Measurements from ENCODE around the gene FSIP1.

FSIP1 gene

DNA sequence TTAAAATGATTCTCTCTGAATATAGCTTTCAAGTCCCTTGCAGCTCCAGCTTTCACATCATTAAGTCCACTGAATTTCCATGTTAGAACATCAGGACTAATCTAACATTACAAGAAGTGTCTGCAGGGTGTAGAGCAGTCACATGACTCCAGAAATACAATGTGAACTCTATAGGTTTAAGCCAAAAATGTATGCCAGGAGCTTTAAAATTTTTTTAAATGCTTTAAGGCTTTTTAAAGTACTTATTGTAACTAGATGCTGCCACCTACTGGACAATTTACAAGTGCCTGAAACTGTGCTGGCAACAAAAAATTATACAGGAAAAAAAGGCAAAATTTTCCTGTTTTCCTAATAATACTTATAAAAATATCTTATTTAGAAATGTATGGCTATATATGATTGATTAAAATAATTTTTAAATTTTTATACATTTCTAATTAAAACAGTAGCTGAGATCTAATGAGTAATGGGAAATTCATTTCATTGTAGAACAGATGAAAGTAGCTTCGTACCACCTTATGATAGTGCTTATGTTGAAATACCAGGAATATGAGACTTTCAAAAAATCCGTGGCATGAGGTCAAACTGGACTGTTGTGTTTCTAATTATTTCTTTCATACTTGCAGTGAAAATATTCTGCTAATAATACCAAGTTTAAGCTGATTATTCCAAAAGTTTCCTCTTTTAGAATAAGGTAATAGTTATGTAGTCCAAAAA is 25.7 kb downstream of the FSIP1 start:
- peak; percentile 46 for DNase-seq (ENCODE audit: low spot score)

DNA sequence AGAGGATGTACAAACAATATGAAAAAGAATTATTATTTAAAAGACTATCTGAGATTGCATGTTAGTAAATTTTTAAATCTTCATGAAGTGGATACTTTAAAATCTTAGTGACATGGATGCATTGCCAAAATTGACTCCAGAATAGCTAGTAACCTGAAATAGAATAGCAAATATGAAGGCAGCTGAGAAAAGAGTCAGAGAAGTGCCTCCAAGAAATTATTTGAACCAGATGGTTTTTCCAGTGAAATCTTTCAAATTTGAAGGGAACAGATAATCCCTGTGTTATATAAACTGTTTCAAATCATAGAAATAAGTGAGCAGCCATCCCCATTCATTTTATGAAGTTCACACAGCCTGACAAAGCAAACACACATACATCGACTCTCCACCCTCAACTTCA is 29.6 kb downstream of the FSIP1 start:
- no peak for DNase-seq (ENCODE audit: low spot score)

DNA sequence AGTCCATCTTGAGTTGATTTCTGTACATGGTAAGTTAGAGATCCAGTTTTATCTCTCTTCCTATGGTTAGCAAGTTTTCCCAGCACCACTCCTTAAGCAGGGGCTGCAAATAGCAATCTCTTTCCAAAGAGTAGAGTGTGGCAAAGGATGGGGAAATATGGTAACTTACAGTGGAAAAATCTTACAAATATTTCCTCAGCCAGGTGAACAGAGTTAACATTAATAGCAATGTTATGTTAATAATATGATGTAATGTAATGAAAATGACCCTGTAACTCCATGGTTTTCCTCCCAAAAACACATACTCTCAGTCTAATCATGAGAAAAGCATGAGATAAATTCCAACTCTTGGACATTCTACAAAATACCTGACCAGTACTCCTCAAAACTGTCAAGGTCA is 30.4 kb downstream of the FSIP1 start:
- DNase-seq (ENCODE audit: low spot score) = no peak

DNA sequence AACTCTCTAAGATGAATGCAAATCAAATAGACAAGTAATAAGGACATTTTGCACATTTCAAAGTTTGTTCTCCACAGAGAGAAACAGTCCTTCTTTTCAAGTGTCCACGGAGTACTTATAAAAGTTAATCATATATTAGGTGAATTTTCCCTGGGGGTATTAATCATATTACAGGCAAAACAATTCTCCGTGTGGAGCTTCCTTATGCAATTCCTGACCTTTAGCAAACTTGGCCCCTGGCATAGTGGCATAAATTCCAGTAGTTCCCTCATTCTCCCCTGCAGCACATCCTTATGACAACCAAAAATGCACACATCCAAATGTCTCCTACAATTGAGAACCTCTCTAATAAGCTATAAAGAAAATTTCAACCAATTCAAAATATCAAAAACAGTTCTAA is 34.4 kb downstream of the FSIP1 start:
- DNase-seq (ENCODE audit: low spot score) = no peak

DNA sequence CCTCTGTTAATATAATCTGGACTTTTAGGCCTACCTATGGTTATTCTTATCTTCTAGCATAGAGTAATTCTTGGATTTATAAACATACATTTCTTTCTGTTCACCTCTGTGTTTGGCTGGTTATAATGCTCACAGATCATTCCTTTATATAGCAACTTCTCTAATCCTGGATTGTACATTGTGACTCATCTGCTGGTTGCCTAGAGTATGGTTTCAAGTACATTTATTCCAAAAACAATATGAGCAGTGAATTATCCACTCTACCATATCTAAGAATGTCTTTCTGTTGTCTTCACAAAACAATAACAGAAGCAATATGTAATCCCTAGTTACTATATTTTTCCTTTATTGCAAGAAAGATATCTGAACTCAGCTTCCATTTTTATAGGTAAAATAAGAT is 35.3 kb downstream of the FSIP1 start:
- no peak for DNase-seq (ENCODE audit: low spot score)

DNA sequence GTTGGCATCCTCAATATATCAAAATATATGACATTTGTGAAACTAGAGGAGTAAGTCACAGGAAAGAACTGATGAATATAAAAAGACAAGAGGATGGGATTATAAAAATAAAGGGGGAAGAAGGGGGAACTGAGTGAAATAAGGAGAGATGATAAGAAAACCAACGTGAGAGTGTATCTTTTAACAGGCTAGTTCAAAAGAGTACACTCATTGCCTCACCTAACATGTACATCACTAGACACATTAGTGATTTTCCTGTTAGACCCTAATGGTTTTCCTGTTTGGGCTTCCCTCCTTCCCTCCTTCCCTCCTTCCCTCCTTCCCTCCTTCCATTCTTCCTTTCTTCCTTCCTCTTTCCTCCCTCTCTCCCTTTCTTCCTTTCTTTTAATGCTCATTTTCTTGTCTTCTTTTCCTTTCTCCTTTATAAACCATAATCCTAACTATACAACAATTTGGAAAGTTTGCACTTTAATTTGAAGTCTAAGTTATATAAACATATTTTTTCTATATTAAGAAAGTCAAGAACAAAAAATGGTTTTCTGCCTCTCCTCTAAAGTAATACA is 35.8 kb downstream of the FSIP1 start:
- no peak for DNase-seq (ENCODE audit: low spot score)

DNA sequence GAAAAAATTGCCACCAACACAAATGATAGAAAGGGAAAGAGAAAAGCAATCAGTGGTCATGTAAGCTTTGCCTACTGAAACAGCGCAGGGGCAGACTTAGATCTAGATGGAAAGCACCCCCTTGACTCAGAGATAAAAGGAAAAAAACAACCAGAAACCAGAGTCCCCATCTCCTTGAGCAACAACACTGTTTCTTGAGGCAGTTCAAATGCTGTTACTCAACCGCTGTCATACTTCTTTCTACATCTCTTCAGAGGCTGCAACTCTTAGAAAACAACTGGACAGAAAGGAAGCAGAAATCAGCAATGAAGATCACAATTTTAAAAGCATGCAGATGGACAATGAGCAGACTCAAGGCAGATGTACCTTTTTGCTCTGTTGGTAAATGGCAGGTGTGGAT is 36.5 kb downstream of the FSIP1 start:
- no peak for DNase-seq (ENCODE audit: low spot score)

DNA sequence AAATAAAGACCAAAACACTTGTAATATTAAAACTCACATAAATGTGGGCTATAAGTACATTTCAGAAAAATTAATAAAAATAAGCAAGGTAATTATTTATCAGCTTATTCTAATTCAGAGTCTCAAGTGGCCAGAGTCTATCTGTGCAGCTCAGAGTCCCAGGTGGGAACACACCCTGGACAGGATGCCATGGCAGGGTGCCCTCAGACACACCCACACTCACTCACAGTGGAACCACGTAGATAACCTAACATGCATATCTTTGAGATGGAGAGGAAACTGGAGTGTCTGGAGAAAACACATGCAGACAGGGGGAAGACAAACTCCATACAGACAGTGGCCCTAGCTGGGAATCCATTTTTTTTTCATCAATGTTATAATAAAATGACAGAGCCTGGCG is 37.2 kb downstream of the FSIP1 start:
- no peak for DNase-seq (ENCODE audit: low spot score)

DNA sequence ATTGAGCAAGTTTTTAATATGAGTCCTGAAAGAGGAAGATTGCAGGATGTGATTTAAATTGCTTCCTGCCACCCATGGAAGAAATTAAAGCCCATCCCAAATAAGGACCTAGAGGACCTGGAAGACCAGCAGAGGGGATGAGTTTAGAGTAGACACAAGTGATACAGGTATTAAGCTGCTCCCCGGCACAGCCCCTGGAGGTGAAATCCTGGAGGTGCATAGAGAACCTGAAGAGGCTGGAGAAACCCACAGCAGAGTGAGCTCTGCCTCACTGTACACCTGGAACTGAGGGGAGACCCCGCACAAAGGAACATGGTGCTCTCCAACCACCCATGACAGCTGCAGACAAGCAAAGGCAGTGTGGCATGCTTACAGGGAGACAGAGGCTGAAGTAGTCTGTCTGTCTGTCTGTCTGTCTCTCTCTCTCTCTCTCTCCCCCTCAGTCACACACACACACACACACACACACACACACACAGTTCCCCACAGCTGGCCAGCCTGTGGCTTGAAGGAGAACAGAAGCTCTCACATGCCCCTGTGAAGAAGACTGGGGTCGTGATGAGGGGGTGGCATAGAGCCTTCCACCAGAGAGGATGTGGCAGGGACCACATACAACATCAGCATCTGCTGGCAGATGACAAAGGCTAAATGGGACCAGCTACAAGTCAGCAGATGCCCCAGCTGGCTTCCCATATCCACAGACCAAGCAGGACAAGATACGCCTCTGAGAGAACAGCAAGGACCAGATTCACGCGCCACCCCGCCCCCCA is 38.1 kb downstream of the FSIP1 start:
- no peak for DNase-seq (ENCODE audit: low spot score)

DNA sequence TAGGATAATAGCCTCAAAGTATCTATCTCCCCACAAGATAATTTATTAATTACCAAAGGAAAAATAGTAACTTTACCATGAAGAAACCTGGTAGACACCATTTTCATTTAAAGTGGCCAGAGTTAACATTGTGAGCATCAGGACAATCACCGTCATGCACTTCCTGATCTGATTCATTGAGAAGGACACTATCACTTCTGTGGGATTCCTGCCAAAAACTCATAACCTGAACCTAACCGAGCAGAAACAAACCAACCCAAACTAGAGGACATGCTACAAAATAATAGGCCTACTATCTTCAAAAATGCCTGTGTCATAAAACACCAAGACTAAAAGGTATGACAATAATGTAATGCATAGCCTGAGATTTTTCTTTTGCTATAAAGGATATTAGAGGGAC is 39.0 kb downstream of the FSIP1 start:
- no peak for DNase-seq (ENCODE audit: low spot score)

DNA sequence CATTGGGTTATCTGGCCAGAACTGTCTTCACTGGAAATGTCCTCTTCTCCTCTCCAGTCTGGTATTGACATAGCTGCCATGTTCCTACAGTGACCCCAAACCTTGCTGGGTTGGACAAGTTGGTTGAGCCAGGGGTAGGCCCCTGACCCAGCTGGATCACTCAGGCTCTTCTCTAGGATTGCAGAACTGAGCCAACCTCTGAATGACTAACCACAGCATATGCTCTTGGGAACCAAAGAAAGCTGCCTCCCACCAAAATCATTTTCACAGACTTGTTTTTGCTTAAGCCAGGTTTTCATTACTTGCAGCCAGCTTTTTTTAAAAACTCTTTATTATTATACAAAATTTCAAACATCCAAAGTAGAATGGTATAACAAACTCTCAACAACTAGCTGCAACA is 41.4 kb downstream of the FSIP1 start:
- DNase-seq (ENCODE audit: low spot score) = no peak

DNA sequence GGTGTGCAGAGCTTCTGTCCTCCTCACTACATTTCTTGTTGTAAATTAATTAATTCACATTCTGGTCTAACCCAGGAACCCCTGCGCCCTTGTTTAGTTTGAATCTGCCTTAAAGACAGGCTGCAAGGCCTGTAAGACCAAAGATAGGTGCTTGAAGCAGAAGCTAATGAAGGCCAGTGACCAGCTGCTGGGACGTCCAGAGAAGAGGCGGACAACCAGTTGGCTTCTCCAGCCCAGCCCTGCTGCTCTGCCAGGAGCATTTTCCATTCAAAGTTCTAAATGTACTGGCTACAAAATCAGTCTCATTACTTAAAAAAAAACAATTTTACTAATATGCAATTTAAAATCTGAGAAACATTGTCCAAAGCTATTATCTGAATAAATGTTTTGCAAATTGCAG is 43.6 kb downstream of the FSIP1 start:
- DNase-seq (ENCODE audit: low spot score) = no peak

DNA sequence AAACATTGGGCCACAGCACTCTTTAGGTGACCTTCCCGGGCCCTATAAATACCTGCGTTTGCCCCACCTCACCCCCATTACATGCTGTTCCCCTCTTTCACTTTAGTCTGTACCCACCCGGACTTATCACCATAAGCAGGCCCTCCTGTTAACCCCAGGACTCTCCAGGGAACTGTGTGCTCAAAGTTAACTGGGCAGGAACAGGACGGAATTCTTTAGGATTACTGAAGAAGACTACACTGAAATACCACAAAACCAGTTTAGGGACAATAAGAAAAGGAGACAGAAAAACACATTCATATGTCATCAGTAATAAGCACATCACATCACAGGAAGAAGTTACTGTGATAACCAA is 45.5 kb downstream of the FSIP1 start:
- no peak for DNase-seq (ENCODE audit: low spot score)

DNA sequence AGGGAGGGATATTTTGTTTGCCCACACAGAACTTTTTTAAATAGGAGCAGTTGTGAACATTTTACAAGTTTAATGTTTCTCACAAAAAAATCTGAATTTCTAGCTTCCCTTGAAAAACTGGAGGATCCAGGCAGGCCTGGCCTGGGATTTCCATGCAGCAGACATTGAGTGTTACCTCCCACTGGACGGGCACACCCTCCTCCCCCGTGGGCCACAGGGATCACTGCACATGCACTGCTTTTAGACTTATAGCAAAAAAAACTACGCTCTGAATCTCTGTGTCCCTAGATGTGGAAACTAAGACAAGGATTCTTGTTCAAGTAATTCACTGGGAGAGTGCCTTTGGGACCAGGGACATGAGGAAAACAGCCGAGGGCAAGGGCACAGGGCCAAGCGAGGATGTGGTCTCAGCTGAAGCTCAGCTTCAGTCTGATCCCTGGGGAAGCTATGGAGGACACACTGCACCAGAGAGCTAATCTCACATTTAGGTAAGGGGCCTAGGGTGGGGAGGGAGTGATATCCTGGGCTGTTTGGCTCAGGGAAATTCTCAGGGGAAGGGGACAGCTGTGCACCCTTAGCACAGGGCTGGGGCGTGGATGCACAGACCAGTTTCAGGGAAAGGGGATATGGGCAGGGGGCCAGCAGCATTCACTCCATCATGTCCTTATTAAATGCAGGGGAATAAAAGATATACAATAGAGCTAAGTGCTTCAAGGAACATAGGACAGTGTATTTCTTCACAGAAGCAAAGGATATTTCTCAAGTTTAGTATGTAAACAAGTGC is 46.0 kb downstream of the FSIP1 start:
- no peak for DNase-seq (ENCODE audit: low spot score)

DNA sequence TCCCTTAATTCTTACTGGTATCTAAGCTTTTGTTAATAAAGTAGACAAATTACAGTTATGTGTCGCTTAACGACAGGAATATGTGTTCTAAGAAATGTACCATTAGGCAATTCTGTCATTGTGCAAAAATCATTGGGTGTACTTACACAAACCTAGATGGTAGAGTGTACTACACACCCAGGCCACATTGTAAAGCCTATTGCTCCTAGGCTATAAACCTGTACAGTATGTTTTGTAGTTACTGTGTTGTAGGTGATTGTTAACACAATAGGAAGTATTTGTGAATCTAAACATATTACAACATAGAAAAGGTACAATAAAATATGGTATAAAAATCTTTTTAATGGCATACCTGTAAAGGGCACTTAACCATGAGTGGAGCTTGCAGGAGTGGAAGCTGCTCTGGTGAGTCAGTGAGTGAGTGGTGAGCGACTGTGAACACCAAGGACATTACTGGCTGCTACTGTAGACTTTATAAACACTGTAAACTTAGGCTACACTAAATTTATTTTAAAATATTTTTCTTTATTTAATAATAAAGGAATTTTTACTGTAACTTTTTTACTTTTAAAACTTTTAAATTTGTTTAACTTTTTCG is 47.4 kb downstream of the FSIP1 start:
- DNase-seq (ENCODE audit: low spot score) = no peak

DNA sequence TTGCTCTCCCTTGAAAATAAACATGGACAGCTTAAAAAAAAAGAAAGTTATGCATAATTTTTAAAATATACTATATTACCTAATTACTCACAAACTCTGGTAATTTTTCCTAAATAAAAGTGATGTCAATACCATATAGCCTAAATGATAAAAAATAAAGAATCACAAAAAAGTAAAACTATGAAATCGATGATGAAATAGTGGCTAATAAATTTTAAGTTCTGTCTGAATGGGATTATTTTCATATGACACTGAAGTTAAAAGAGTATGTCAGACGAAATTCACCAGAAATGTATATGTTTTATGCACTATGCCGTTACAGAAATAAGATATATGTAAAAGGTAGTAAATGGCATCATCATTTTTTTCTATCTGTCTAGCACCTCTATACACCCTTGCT is 51.4 kb downstream of the FSIP1 start:
- no peak for DNase-seq (ENCODE audit: low spot score)

DNA sequence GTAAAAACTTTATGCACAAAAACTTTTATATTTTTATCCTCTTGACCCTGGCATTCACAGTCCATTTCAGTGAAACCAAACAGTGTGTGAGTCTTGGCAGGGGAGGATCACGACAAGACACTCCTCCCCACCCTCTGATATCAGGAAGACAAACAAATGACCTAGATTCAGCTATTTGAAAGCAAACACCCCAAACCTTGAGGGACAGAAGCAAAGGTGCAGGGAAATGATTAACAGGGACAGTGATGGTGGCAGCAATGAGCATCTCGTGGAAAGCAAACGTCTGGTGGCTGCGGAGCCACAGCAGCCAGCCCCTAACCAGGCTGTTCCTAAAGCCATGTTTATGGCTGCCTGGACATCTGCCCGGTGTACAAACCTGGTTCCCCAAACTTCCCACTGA is 52.1 kb downstream of the FSIP1 start:
- no peak for DNase-seq (ENCODE audit: low spot score)

DNA sequence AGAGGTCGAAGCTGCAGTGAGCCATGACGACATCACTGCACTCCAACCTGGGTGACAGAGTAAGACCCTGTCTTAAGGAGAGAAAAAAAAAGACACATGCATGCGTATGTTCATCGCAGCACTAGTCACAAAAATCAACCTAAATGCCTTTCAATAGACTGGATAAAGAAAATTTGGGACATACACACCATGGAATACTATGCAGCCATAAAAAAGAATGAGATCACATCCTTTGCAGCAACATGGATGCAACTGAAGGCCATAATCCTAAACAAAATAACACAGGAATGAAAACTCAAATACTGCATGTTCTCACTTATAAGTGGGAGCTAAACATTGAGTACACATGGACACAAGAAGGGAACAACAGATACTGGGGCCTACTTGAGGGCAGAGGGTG is 53.1 kb downstream of the FSIP1 start:
- DNase-seq (ENCODE audit: low spot score) = no peak

DNA sequence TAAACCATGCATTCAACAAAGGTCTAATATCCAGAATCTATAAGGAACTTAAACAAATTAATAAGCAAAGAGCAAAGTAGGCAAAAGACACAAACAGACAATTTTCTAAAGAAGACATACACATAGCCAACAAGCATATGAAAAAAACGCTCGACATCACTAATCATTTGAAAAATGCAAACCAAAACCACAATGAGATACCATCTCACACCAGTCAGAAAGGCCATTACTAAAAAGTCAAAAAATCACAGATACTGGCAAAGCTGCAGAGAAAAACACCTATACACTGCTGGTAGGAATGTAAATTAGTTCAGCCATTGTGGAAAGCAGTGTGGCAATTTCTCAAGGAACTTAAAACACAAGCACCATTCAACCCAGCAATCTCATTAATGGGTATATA is 53.8 kb downstream of the FSIP1 start:
- DNase-seq (ENCODE audit: low spot score) = no peak

DNA sequence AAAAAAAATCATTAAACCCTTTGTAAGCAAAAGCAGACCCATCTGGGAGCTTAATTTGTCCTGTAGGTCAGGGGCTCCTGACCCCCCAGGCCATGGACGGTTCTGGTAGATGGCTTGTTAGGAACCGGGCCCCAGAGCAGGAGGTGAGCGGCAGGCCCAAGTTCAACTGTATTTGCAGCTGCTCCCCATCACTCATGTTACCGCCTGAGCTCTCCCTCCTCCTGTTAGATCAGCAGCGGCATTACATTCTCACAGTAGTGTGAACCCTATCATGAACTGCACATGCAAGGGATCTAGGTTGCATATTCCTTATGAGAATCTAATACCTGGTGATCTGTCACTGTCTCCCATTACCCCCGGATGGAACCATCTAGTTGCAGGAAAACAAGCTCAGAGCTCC is 60.7 kb downstream of the FSIP1 start:
- no peak for DNase-seq (ENCODE audit: low spot score)

DNA sequence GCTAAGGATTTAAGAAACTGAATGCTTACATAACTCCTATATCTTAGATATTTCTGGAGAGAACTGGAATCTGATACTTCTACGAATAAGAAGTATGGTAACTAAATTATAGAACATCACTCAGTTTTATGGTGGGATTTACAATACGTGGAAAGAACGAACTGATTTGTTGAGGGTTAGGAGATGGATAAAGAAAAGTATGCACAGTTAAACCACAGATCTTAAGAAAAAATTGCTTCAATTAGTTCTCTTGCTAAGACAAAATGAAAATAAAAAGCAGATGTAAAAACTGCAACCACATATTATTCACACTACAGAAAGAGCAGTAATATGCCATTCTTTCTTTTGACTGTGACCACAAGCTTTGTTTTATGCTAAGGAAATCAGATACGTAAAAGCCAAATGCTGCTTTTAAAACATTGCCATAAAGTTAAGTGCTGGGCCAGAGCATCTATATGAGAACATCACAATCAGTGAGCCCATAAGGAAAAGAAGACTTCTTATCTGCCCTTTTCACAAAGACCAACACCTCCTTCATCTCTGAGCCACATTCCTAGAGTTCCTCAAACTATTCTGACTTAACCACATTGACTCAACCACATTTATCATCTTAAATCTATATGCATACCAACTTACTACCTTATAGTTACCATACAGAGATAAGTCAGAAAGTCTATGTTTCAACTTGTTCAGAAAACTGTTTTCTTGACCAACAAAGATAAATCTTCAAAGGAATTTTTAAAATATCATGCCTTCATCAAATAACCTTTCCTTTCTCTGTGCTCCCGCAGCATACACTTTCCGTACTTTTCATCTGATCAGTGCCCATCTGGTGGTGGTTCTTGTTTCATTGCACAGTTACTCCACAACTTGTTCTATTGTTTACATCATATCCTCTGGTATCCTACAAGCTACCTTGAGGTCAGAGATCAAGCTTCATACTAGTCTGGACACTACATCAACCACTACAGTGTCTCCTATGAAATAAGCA is 61.7 kb downstream of the FSIP1 start:
- DNase-seq (ENCODE audit: low spot score) = no peak
